HG03066 (cell line): ENCODE data around the gene ZFHX3.

Source experiments
- ATAC-seq: cut with Tn5 transposase; IDR thresholded peaks from one replicate; pipeline ENCODE4 v1.9.1; 2021; ENCODE audit warnings: low read depth; ENCODE audit not compliant: unreplicated experiment

The ZFHX3 gene

DNA sequence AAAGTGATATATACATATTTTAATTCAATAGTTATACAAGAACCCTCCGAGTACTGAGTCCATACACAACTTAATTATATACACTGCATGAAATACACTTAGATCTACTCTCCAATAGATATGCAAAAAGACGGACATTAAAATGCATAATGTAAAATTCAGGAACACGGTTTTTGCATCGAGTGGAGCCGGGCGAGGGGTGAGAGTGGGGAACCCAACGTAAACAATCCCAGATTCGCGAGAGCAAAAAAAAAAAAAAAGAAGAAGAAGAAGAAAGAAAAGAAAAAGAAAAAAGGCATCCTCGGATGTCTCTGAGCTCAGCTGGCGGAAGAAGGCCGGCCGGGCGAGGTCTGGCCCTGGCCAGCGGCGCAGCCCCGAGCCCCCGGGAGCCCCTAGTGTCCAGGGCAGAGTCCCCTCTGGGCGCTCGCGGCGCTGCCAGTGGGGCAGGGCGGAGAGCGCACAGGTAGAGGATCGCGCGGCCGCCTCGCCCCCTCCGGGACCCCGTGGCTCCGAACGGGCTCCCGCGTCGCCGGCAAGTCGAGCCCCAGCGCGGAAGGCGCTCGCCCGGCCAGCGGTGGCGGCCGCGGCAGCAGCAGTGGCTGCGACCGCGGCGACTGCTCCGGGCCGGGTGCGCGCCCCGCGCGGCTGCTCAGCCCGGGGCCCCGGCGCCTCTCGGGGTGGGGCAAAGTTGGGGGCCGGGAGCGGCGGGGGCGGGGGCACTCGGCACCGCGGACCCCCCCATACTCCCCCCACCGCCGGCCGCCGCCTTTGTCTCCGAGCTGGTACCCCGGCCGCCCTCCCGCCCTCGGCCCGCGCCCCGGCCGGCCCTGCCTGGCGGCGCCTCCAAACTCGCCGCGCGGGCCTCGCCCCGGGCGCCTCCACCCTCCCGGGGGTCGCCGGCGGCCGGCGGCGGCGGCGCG lies 9.6 kb upstream of the ZFHX3 start:
- ATAC-seq = peak; percentile 36

DNA sequence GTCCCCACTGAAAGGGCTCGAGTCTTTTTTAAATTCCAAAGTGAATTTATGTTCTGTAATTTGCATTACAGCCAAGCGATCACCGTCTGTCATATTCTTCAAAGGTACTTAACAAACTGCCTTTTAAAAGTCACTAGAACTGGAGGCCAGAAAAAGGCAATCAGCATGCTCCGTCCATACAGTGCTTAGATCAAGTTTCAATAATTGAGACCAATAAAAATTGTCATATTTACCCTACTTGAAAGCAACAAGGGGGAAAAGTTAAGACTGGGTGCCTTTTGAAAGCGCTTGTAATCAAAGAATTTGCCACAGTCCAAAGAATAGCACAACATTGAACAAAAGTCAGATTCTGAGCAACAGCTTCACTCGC lies 9.0 kb upstream of the ZFHX3 start:
- ATAC-seq = no peak

DNA sequence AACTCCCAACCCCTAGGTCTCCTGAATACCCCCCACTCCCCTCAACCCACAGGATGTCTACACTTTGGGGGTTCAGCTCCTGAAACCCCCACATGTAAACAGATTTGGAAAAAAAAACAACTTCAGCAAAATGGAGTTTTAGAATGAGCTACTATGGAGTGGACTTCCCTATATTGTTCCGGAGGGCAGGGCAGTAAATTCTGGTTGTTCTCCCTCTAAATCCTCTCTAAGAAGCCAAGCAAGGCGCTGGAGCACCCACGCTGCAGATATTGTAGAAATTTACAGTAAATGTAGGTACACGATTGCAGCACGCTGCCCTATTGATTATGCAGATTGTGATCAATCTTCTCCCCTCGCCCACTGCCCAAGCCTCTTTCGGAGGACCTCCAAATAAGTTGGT lies 8.5 kb upstream of the ZFHX3 start:
- no peak for ATAC-seq

DNA sequence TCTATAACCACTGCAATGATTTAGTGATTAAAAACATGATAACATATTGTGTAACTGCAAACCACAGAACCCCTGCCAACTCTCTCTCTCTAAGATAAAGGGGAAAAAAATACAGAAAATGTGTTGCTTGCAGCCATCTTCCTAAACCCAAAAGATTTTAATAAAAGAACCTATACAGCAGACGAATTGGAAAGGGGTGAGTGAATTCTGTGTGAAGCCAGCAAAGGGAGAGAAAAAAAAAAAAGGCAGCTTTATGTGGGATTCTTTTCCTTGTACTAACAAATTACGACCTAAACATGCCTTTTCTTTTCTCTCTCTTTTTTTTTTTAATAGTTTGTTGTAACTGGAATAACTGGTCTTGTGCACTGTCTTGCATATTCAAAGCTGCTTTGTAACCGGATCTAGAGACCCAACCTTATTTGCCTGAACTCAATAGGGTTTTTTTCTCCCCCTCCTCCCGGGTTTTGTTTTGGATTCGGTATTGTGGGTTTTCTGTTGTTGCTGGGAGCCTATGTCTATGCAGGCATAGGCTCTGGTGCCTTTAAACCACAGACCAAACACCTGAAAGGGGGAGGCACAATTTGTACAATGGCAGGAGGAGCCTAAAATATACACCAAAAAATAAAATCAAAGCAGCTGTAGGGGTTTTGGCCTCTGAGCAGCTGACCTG lies 7.0 kb upstream of the ZFHX3 start:
- no peak for ATAC-seq

DNA sequence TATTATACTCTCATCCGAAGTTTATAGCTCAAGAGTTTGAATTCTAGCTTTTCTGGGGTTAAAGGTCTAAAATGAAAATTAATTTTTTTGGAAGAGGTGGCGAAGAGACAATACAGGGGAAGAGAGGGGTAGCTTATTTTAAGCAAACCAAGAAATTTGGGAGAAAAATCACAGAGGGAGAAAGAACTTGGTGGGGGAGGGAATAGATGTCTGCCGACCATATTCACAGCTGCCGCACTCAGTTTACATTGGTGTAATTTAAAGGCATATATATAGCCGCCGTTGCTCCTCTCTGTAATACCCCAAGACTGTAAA lies 6.5 kb upstream of the ZFHX3 start:
- no peak for ATAC-seq

DNA sequence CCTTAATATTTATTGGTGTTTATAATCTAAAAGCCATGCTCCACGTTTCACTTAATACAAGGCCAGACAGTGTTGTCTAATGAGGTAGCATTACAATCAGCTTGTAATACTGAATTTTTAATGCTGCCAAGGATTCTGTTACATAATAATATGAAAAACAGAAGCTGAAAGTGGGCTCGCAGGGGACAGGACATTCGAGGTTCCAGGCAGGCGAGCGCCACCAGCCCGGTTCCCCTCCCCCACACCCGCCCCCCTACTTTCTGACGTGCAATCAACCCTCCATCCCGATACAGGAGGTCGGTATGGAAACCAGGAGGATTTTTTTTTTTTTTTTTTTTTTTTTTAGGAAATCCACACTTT lies 6.2 kb upstream of the ZFHX3 start:
- ATAC-seq = no peak

DNA sequence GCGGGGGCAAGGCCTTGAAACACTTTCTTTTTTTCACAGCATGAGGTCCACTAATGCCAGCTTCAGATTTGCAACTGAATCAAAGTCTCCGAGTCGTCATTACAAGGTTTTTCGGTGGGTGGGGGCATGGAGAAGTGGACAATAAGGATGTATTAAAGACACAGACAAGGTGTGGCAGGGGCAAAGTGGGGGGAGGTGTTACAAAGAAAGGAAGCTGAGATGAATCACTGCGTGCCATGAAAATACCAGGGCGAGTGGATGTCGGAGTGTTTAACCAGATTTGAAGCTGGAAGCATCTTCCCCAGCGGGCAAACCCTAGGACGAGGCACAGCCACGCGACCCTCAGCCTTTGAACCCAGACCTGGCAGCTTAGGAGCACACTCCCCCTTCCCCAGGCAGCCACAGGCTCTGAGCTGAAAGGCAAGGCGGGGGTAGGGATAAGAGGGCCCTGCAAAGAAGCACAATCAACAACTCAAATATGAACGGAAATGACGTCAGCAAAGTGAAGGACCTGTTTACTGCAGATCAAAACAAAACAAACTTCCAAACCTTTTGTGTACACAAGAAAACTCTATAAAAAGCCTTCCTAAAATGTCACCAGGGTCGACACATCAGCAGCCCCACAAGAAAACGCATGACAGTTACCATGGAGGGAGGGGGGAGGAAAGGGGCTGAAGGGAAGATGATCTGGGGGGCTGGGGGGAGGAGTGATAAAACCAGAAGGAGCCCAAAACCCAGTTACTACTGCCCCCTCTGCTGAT lies 5.6 kb upstream of the ZFHX3 start:
- ATAC-seq = no peak

DNA sequence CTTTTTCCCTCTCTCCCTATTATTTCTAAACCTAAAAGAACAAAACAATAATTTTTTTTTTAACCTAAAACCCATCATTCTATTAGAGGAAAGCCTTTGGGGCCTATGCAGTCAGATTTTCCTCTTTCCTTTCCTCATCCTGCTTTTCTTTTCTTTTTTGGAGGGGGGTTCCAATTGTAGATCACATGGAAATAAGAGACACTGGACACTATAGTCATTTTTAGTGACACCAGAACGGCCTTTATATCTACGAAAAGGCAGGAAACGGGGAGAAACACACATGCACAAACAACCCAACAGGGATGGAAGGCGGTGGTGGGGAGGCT lies 5.1 kb upstream of the ZFHX3 start:
- no peak for ATAC-seq

DNA sequence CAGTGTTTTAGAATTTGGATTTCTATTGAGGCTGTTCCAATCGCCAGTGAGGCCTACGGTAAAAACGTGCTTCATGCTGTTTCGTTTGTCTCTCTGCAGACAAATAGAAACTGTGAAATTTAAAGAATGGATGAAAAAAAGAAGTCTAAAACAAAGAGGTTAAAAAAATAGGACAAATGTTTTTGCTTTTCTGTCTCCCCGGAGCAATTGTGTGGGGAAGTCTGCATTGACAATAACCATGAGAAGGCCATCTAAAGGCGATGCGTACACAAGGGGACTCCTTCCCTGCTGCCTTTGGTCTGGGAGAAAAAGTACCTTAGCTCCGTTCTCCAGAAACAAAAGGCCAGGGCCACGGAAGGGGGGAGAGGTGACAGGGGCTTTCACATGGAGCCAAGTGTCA lies 4.6 kb upstream of the ZFHX3 start:
- no peak for ATAC-seq

DNA sequence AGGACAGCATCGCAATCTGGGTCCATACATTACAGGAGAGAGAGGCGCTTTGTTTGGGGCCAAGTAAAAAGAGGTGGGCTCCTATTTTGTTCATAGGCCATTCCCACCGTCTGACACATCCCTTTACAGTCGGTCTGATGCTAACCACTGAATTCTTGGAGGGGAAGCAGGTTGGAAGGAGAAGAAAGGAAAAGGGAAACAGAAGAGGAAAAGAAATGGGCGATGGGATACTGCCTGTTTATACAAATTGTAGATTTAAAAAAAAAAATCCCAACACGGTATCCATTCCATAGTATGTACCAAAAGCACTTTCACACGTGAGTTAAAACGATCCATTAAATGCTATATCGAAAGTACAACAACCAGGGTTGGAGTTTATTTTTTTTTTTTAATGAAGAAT lies 4.0 kb upstream of the ZFHX3 start:
- no peak for ATAC-seq

DNA sequence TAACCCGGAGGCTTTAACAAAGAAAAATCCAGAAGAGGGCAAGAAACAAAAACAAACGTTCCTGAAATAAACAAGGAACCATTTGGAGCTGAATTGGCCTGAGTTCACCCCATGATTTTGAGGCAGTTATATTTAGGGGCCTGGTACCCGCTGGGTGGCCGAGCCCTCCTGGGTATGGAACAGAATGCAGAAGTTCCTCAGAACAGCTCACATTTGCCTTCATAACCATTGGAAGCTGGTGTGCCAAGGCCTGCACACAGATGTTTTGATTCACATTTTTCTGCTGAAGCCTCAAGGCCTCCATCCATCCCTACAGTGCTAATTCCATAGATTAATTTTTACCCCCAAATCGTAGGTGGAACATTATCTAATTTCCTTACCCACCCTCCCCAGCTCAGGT lies 3.3 kb upstream of the ZFHX3 start:
- no peak for ATAC-seq

DNA sequence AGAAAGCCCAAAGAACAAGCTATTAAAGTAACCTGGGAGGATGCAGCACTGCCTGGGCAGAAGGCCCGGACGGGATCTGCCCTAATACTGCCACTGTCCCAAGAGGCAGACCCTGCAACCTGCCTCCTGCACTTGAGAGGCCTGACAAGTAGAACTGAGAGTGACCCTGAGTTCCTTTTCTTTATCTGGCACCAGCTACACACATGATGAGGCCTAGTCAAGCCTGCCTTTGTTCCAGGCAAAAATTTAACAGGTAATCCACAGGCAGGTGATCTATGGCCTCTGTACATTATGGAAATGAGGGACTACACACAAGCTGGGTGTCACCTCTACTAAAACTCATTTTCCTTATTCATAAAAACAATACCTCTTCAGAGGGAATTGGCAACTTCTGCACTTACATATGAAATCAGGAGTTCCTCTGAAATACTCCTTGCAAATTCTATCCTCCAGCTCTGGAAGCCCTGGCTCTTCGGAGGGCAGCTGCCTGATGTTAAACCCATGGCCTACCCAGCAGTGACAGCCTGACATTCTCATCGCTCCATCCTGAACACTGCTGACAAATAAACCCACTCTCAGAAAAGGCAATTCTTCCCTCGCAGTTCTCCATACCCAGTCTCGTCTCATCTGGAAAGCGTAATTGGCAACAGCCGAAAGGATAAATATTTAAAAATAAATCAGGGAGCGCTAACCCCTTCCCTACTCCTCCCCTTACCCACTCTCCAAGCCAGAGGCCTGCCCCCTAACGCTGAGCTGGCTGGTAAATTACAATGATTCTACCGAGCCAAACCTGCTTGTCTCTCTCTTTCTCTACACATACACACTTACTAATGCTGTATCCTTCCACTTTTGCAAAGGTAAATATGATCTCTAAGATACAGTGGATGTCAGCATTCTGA lies 2.5 kb upstream of the ZFHX3 start:
- ATAC-seq = no peak

DNA sequence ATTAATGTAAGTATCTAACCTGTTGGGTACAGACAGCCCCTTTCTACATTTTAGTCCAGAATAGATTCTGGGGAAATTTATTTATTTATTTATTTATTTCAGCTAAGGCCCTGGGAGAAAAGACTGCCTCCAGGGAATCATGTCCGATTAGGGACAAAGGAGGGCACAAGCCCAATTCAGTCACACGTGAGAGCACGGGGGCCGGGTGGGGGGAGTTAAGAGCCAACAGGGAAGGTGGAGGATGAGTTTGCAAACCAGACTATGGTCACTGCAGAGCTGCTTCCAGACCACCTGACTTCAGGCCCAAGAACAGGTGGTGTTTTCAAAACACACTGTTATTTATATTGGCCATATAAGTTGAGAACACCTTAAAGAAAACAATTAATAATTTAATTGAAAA lies 1.6 kb upstream of the ZFHX3 start:
- no peak for ATAC-seq

DNA sequence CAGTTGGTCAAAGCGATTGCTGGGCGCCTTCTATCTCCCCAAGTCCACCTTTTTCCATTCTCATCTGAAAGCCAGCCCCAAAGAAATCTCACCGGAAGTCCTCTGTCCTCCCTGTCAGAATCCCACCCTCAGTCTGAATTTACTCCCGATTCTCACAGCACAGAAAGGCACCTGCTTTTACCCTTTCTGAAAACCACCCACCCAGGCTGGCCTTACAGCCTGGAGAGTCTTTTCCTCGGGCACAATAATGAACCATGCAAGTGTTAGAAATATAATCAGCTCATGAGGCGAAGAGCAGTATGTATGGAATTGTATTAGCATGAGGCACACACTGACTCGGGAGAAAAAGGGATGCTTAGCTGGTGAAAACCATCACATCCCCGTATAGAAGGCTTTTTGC lies 1.2 kb upstream of the ZFHX3 start:
- no peak for ATAC-seq

DNA sequence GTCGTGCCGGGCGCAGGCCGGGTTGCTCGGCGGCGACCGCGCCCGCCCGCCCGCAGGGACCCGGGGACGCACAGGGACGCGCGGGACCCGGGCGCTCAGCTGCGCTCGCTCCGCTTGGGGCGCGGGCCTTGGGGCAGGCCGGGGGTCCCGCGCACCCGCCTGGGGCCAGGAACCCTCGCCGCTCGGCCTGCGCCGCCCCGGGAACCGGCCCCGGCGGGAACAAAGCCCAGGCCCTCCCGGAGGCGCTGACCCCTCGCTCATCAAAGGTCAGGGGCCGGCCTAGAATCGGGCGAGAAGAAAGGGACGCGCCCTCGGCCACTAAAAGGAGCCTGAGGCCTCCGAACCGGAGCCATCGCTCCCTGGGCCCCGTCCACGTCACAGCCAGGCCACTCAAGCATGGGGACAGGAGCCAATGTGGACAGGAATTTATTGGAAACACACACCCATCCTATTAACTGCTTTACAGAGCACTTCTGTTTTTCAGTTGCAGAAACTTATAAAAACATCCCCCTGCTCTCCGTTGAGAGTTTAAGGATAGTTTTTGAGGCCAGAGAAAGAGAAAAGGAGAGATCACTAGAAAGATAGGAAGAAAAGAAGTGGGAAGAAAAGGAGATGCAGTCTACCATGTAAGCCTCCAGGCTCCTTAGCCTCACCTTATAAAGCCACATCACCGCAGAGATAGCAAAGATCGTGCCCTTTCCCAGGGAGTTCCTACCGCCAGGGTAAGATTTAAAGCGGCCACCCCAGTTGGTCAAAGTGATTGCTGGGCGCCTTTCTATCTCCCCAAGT lies 558 bp upstream of the ZFHX3 start:
- ATAC-seq = peak; percentile 16

DNA sequence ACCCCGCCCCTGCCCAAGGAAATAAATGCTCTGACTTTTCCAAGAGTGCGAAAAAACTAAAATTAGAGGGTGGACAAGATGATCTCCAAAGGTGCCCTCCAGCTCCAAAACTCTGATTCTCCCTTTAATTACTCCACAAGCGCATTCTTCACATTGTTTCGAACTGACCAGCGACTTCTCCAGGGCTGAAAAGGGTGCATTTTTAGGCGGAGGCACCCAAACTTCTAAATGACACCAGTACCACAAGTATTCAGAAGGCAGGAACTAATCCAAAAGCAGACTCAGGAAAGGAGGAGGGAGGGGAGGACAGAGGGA lies 750 bp downstream of the ZFHX3 start:
- ATAC-seq = no peak

DNA sequence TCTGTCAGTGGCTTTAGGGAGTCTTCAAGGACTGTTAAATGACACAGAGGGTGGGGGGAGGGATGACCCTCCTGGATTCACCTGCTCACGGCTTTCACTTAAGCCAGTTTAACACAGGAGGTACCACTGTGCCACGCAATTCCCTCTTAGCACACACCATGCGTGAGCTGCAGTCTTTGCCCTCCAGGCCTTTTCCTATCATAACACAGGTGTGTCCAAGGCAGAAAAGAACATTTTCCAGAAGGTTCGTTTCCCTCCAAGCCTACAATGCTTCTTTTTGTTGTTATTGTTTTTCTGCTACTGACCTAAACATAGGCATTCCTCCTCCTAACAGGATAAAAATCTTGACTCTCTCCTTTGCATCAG lies 1.1 kb downstream of the ZFHX3 start:
- no peak for ATAC-seq

DNA sequence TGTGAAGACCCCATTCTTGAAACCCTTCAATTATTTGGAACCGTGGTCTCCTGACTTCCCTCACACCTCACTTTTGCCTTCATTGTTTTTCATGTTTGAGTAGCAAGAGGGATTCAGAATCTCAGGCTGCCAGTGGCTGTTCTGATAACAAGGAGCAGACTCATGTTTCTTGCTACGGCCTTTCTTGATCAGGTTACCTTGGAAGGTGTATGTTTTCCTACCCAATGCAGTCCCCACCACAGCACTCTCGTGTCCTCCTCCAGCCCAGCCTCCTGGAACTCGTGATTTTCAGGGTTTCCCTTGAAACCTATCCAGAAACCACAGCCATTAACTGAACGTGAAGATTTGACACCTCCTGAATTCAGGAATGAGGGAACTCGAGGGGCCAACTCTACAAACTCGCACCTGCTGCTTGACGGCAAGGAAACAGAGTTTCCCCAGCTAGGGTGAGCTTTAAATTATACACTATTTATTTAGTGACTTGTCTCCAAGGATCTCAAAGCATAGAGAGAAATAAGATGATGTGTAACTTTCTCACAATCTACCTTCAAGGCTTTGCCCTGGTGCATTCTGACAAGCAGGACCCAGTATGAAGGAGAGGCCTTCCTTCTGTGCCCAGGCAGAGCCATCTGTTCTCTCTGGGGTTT lies 1.6 kb downstream of the ZFHX3 start:
- no peak for ATAC-seq

DNA sequence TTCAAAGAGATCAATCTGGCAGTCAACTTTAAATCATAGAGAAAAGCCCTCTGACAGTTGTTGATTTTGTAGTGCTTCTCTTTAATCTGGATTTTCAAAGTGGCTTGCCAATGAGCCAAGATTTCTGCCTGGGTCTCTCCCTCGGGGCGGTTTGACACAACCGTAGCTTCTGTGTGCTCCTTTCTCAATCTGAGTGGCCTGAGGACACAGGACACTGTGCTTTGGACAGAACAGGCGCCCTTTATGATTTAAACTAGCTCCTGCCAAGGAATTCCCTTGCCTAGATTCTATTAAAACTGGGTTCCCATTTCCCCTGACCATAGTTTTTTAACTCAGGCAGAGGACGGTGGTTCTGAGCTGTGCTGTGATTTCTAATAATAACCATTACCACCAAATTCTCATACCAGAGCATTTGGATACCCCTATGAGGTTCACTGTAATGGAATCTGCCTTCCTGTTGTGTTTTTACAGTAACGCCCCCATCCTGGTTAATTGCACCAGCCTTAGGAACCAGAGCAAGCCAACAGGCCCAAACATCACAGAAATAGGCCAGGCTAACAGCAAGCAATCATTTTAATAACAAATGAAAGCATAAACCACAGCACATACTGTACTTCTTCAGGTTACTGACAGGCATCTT lies 4.0 kb downstream of the ZFHX3 start:
- no peak for ATAC-seq
